ENCODE results near the gene MARCHF2. TPM values are rescaled to one million over a fixed set of nuclear protein-coding genes. Genes with fewer than 3 reads are reported as not detected.

Gene MARCHF2
- total and polyA plus RNA-seq, 2 donors (not counting 3 experiments of a cell fraction or from before 2014, with no cell fraction given), result 43.5 to 91.9 TPM

DNA sequence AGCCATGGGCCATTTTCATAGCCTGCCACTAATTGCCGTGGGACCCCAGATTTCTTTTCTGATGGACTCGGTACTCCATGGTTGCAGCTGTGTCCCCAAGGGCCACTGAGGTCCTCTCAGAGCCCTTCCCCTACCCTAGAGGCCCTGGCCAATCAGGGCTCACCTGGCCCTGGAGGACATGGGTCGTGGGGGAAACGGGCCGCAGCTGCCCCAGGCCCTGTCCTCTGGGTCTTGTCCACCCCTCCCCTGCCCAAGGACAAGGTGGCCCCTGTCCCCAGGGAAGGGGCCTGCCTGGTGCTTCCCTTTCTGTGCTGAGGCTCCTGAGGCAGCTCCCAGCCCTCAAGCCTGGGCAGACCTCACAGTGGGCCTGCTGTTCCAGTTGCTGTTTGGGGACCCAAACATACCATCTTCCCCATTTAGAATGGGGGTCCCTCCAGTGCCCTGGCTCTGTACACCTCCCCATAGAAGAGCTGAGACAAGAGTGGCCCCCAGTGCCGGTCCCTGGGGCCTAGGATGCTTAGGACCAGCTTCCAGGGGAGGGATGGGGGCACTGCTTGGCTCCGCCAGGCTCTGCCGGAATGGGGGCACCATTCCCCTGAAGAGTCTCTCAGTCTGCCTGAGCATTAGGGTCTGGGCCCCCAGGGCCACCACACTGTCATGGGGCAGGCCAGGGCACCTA lies 19.8 kb upstream of the MARCHF2 start:
- Histone ChIP-seq H3K27me3 (ENCODE audit: control insufficient read depth in 2 of 2, insufficient read depth in 2 of 2, low read length in 2 of 2) (no peaks in the 10 kb centered on the region), H3K4me2 (ENCODE audit: insufficient read depth, low read length) (no peak overlapping the region), H2AFZ (ENCODE audit: low read depth, low read length) (no peak overlapping the region), H3K9ac (replicated peaks; ENCODE audit: extremely low read depth, insufficient read depth, low read length) (no peak overlapping the region), H3K79me2 (ENCODE audit: control insufficient read depth, insufficient read depth, low read length) (peaks cover 58% of the 10 kb centered on the region), H3K4me3 (replicated peaks in 1 of 3; ENCODE audit: insufficient read depth in 1 of 3, low read depth in 1 of 3, low read length in 3 of 3) (no peak overlapping the region), H4K20me1 (replicated peaks; ENCODE audit: control insufficient read depth, extremely low read depth, insufficient read depth, low read length) (no peaks in the 10 kb centered on the region), H3K4me1 (ENCODE audit: control insufficient read depth, extremely low read depth, insufficient read depth, low read length) (peaks cover 32% of the 10 kb centered on the region), H3K36me3 (ENCODE audit: control insufficient read depth in 2 of 2, extremely low read depth in 1 of 2, insufficient read depth in 2 of 2, low read length in 2 of 2) (no peaks in the 10 kb centered on the region), H3K27ac (ENCODE audit: insufficient read depth, low read depth, low read length) (peak overlapping the region; percentile 70), H3K9me1 (replicated peaks; ENCODE audit: control insufficient read depth, extremely low read depth, insufficient read depth, low read length) (no peaks in the 10 kb centered on the region), H3K9me3 (replicated peaks; ENCODE audit: control insufficient read depth, insufficient read depth, low read length) (no peaks in the 10 kb centered on the region)
- ChIA-PET POLR2A (no interaction called here), CTCF (interaction anchor here (2.9 to 5.0 kb wide), 2 partner anchors 31 to 39 kb away, joined by 18 to 29 read pairs; no protein-coding TSS in a partner anchor)
- dilution Hi-C loops (cut with MboI; ENCODE audit: extremely low pct_ligation_motif_present, low sequenced_read_pairs), result no loop called here
- intact Hi-C loops (cut with micrococcal nuclease), result no loop called here
- no peak for DNase-seq (ENCODE audit: low read depth, low spot score)
- no peak for FAIRE-seq
- TF ChIP-seq, protein P1, sequence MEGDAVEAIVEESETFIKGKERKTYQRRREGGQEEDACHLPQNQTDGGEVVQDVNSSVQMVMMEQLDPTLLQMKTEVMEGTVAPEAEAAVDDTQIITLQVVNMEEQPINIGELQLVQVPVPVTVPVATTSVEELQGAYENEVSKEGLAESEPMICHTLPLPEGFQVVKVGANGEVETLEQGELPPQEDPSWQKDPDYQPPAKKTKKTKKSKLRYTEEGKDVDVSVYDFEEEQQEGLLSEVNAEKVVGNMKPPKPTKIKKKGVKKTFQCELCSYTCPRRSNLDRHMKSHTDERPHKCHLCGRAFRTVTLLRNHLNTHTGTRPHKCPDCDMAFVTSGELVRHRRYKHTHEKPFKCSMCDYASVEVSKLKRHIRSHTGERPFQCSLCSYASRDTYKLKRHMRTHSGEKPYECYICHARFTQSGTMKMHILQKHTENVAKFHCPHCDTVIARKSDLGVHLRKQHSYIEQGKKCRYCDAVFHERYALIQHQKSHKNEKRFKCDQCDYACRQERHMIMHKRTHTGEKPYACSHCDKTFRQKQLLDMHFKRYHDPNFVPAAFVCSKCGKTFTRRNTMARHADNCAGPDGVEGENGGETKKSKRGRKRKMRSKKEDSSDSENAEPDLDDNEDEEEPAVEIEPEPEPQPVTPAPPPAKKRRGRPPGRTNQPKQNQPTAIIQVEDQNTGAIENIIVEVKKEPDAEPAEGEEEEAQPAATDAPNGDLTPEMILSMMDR (IDR thresholded peaks at IDR 0.05; ENCODE audit: extremely low read depth in 1 of 2, insufficient read depth in 1 of 2, low read depth in 1 of 2, low read length in 2 of 2), result no peak
- no peak for TF ChIP-seq FOS (IDR thresholded peaks at IDR 0.05; ENCODE audit: borderline replicate concordance, insufficient read depth, low read length)
- TF ChIP-seq JUN (IDR thresholded peaks at IDR 0.05; ENCODE audit: borderline replicate concordance, insufficient read depth, insufficient read length, low read depth), result no peak
- TF ChIP-seq POLR2A (IDR thresholded peaks at IDR 0.05; ENCODE audit: low read depth, low read length), result no peak
- TF ChIP-seq POLR2AphosphoS5 (IDR thresholded peaks at IDR 0.05; ENCODE audit: insufficient read depth, low read depth, low read length), result no peak
- no peak for TF ChIP-seq GATA2 (IDR thresholded peaks at IDR 0.05; ENCODE audit: insufficient read depth, insufficient read length, low read depth, low read length)
- no peak for TF ChIP-seq MYC (IDR thresholded peaks at IDR 0.05; ENCODE audit: low read depth, low read length)
- TF ChIP-seq EZH2 (IDR thresholded peaks at IDR 0.05; ENCODE audit: borderline replicate concordance, low read depth, low read length, severe bottlenecking), result no peak
- TF ChIP-seq, protein P2, sequence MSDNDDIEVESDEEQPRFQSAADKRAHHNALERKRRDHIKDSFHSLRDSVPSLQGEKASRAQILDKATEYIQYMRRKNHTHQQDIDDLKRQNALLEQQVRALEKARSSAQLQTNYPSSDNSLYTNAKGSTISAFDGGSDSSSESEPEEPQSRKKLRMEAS (IDR thresholded peaks at IDR 0.05; ENCODE audit: insufficient read depth, insufficient read length), result no peak
- BruUV-seq (replicated peaks), result no TSS peak
